ENCODE measurements around the gene CCDC88C. TPM values are rescaled to one million over a fixed set of nuclear protein-coding genes. Genes with fewer than 3 reads are reported as not detected.
A peak's percentile ranks its signal among the peaks of the same experiment; 100 is the strongest.

Gene CCDC88C
- polyA plus RNA-seq, 2 of the 4 experiments (the other 2 are of a cell fraction): 2.9 to 3.7 TPM

- TF ChIP-seq, protein P1, sequence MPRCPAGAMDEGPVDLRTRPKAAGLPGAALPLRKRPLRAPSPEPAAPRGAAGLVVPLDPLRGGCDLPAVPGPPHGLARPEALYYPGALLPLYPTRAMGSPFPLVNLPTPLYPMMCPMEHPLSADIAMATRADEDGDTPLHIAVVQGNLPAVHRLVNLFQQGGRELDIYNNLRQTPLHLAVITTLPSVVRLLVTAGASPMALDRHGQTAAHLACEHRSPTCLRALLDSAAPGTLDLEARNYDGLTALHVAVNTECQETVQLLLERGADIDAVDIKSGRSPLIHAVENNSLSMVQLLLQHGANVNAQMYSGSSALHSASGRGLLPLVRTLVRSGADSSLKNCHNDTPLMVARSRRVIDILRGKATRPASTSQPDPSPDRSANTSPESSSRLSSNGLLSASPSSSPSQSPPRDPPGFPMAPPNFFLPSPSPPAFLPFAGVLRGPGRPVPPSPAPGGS (IDR thresholded peaks at IDR 0.05): no peak
- no peak for TF ChIP-seq NPAS2 (CRISPR knock-in tag; IDR thresholded peaks at IDR 0.05; ENCODE audit: borderline replicate concordance)
- no peak for TF ChIP-seq CEBPB (IDR thresholded peaks at IDR 0.05)
Measured at GRCh38 chr14:91313852-91314251, 103.8 kb downstream of the CCDC88C start (continued).

DNA sequence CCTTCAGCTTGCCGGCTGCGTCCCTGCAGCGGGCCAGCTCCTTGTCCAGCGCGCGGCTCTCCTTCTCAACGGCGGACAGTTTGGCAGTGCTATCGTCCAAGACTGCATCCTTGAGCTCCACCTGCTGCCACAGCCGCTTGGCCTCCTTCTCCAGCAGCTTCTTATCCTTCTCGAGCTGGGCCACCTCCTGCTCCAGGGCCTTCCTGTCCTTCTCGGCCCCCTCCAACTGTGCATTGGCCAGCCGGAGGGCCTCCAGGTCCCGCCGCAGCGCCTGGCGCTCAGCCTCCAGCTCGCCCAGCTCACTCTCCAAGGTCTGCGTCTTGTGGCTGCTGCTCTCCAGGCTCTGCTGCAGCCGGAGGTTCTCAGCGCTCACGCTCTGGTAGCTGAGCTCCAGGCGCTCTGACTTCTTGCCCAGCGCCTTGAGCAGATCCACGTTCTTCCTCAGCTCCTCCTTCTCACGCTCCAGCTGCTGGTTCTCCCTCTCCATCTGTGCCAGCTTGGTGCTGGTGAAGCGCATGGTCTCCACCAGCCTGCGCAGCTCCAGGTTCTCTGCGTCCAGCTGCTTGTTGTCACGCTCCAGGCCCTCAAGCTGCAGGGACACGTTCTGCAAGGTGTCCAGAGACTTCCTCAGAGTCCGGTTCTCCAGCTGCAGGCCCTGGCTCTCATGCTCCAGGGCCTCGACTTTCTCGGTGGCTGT lies 104.3 kb downstream of the CCDC88C start:
- WGBS (ENCODE audit: missing lambda C conversion rate): 96% methylated on average over 34 of the region's 34 CpGs
- Histone ChIP-seq H3K27ac (no peak overlapping the region), H3K4me2 (no peak overlapping the region), H3K4me1 (no peaks in the 10 kb centered on the region), H3K9me3 (no peaks in the 10 kb centered on the region), H3K4me3 (no peak overlapping the region)
- TF ChIP-seq CTCF (IDR thresholded peaks at IDR 0.05) (no peak), MAZ (IDR thresholded peaks at IDR 0.05; ENCODE audit: borderline replicate concordance, low read depth, low read length) (no peak), MYC (IDR thresholded peaks at IDR 0.05; ENCODE audit: borderline replicate concordance, low read length) (no peak), CHD2 (IDR thresholded peaks at IDR 0.05; ENCODE audit: low read length, partially characterized antibody) (no peak), HEYL (CRISPR knock-in tag; IDR thresholded peaks at IDR 0.05) (no peak), ZNF302 (CRISPR knock-in tag; IDR thresholded peaks at IDR 0.05) (no peak), HOXB13 (CRISPR knock-in tag; IDR thresholded peaks at IDR 0.05; ENCODE audit: low read depth) (no peak), ZSCAN20 (CRISPR knock-in tag; IDR thresholded peaks at IDR 0.05) (no peak)
- ChIA-PET POLR2A (no interaction called here), CTCF (interaction anchor here (0.5 to 2.3 kb wide), 6 partner anchors 8 to 370 kb away, joined by 3 to 23 read pairs (median 4); no protein-coding TSS in a partner anchor)
- FAIRE-seq (no peak), ATAC-seq (no peak), DNase-seq (ENCODE audit: low read depth in 1 of 2, low spot score in 1 of 2) (no peak)

- ATAC-seq (peak in 1 of 2 experiments; percentile 24; a peak in 2 of 6 replicates), DNase-seq (ENCODE audit: low read depth in 1 of 2, low spot score in 1 of 2) (no peak)
- no peak for TF ChIP-seq CBX8 (IDR thresholded peaks at IDR 0.05)
- TF ChIP-seq RNF2 (IDR thresholded peaks at IDR 0.05; ENCODE audit: borderline replicate concordance, low read depth): no peak
- no peak for TF ChIP-seq NPAS2 (CRISPR knock-in tag; IDR thresholded peaks at IDR 0.05; ENCODE audit: borderline replicate concordance)
- no peak for TF ChIP-seq MAZ (IDR thresholded peaks at IDR 0.05; ENCODE audit: borderline replicate concordance, low read depth, low read length)
- TF ChIP-seq HDAC2 (IDR thresholded peaks at IDR 0.05): no peak
Measured at GRCh38 chr14:91311284-91311662, 106.3 kb downstream of the CCDC88C start.

DNA sequence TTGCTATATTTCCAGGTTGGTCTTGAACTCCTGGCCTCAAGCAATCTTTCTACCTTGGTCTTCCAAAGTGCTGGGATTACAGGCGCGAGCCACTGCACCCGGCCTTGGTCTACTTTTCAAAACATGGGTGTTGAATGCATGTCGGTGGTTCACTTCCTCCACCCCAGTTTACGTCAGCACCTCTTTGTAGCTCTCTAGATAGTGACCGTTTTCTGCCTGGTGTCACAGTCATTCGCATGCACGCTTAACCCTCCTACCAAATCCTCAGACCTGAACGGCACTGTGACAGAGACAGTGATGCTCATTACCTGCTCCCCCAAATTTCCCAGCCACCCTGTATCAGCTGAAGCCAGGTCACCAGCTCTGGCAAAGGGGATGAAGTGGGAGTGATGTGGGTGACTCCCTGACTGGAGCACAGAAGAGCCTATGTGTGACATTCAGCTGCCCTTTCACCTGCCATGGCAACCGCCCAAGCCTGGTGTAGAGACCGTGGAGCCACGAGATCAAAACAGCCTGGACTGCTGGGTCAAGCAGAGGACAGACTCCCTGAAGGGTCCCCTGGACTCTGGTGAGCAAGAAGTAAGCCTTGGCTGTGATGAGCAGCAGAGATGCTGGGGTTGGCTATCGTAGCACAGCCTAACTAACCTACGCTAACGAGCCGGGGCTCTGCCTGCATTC lies 106.9 kb downstream of the CCDC88C start:
- 95% methylated on average over 16 of the region's 16 CpGs for WGBS (ENCODE audit: missing lambda C conversion rate)
- Histone ChIP-seq H3K4me3 (no peak overlapping the region), H3K4me1 (no peaks in the 10 kb centered on the region), H3K9me3 (no peaks in the 10 kb centered on the region), H3K4me2 (no peak overlapping the region), H3K27ac (no peak overlapping the region)
- FAIRE-seq (no peak), ATAC-seq (no peak), DNase-seq (ENCODE audit: low read depth in 1 of 2, low spot score in 1 of 2) (no peak)
- ChIA-PET POLR2A (no interaction called here), CTCF (interaction anchor here (1.3 kb wide), 1 partner anchor 13 kb away, joined by 4 read pairs; no protein-coding TSS in a partner anchor)
- TF ChIP-seq, protein P2, sequence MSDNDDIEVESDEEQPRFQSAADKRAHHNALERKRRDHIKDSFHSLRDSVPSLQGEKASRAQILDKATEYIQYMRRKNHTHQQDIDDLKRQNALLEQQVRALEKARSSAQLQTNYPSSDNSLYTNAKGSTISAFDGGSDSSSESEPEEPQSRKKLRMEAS (IDR thresholded peaks at IDR 0.05): no peak
- TF ChIP-seq ZNF302 (CRISPR knock-in tag; IDR thresholded peaks at IDR 0.05) (no peak), TP53 (CRISPR knock-in tag; IDR thresholded peaks at IDR 0.05) (no peak), TFCP2L1 (CRISPR knock-in tag; IDR thresholded peaks at IDR 0.05) (no peak), RFX5 (IDR thresholded peaks at IDR 0.05) (no peak), RCOR1 (IDR thresholded peaks at IDR 0.05; ENCODE audit: low read depth, low read length) (no peak), USF2 (IDR thresholded peaks at IDR 0.05) (no peak), NFE2L2 (conservative IDR thresholded peaks at IDR 0.05; ENCODE audit: low read length) (no peak), CHD4 (IDR thresholded peaks at IDR 0.05; ENCODE audit: borderline replicate concordance) (no peak), POLR2AphosphoS2 (conservative IDR thresholded peaks at IDR 0.05; ENCODE audit: low read length) (no peak)

More at GRCh38 chr14:91311284-91311662, 106.3 kb downstream of the CCDC88C start:
- WGBS (ENCODE audit: missing lambda C conversion rate): 79% methylated on average over 5 of the region's 5 CpGs
- H3K4me2 ChIP-seq: no peak overlapping the region
- POLR2A ChIA-PET: no interaction called here
- H3K4me3 ChIP-seq: no peak overlapping the region
- no peak overlapping the region for H3K27ac ChIP-seq
- H3K9me3 ChIP-seq: no peaks in the 10 kb centered on the region
- H3K4me1 ChIP-seq: no peaks in the 10 kb centered on the region
- FAIRE-seq: no peak
- CTCF ChIA-PET: interaction anchor here (1.3 kb wide), 1 partner anchor 12 kb away, joined by 4 read pairs; no protein-coding TSS in a partner anchor

Measured in A549 (cell line).